ENCODE data around the gene GRM4.

DNA sequence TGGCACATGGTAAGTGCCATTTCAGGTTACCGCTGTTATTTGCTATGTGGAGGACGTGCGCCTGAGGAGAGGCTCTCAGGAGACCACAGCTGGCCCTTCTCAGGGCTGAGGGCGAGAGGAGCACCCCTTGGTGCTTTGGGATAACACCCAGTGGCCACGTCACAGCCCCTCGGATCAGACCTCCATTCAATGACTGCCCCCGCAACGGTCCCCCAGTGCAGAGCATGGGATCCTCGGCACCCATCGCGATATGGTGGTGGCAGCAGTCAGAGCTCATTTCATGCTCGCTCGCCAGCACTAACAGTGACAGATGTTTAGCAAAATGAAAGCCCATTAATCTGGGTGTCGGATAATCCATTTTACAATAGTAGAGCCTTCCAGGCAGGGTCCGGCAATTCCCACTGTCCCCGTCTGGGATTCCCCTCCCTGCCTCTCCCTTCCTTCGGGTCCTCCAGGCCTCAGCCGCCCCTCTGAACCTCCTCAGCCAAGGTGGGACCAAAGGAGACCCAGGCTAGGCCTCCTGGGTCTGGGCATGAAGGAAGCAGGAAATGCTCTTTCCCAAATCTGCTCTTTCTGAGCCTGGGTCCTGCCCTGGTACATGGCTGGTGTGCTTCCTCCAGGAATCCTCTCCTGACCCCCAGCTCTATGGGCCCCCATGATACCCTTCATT, 117.1 kb downstream of the GRM4 start:
- TF ChIP-seq CTCF (IDR thresholded peaks at IDR 0.05) = no peak
- TF ChIP-seq EZH2 (IDR thresholded peaks at IDR 0.05) = no peak
